IMR-90 (cell line): Measurements from ENCODE around the gene TCEAL6. TPM values are rescaled to one million over a fixed set of nuclear protein-coding genes. Genes with fewer than 3 reads are reported as not detected.

ENCODE experiments used
- ATAC-seq: fragments of 200-7000 bp; cut with Tn5 transposase; 2 replicates; pipeline ENCODE4 v1.9.1; 2020; ENCODE audit warnings: low read depth, mild to moderate bottlenecking, moderate library complexity
- BruUV-seq: library from RNA; stranded (reverse); fragments of 400-500 nt; replicated peaks from 2 replicates; lab custom pipeline; 2021; lab: Mats Ljungman, UMichigan
- CTCF ChIA-PET: fragments of 300-600 bp; formaldehyde crosslinking; extraction: SDS; loops from one replicate; lab custom pipeline; 2021; ENCODE audit warnings: antibody characterized with exemption; lab: Yijun Ruan, JAX
- POLR2A ChIA-PET: fragments of 300-600 bp; sonication (Branson Sonifier 250); formaldehyde crosslinking; loops from one replicate; lab custom pipeline; 2022; ENCODE audit warnings: antibody characterized with exemption; ENCODE audit not compliant: unreplicated experiment; lab: Charles Lee
- DNase-seq: peaks from one replicate; pipeline ENCODE4 v3.0.0; 2013
- H2AFZ ChIP-seq: replicated peaks from 2 replicates; pipeline ENCODE3; 2013; ENCODE audit warnings: low read length, mild to moderate bottlenecking; ENCODE audit not compliant: poor library complexity
- H2AK5ac ChIP-seq: 2 replicates; pipeline ENCODE4 v1.6.1; 2013; ENCODE audit warnings: low read depth, low read length, inconsistent platforms
- H2AK9ac ChIP-seq: replicated peaks from 2 replicates; pipeline ENCODE3; 2013; ENCODE audit warnings: mild to moderate bottlenecking, low read depth, low read length, moderate library complexity; ENCODE audit not compliant: poor library complexity
- H2BK120ac ChIP-seq: 2 replicates; pipeline ENCODE4 v1.6.1; 2013; ENCODE audit warnings: low read depth, low read length, inconsistent platforms
- H2BK15ac ChIP-seq: 3 replicates; pipeline ENCODE4 v1.6.1; 2013; ENCODE audit warnings: low read depth, low read length, inconsistent platforms
- H2BK20ac ChIP-seq: 2 replicates; pipeline ENCODE4 v1.6.1; 2013; ENCODE audit warnings: low read depth, mild to moderate bottlenecking, inconsistent platforms, low read length, moderate library complexity
- H2BK5ac ChIP-seq: 2 replicates; pipeline ENCODE4 v1.6.1; 2013; ENCODE audit warnings: mild to moderate bottlenecking, low read depth, low read length, inconsistent platforms; ENCODE audit not compliant: poor library complexity, severe bottlenecking
- H3K14ac ChIP-seq: replicated peaks from 2 replicates; pipeline ENCODE4 v1.6.1; 2013; ENCODE audit warnings: low read depth, low read length, inconsistent platforms
- H3K18ac ChIP-seq: 2 replicates; pipeline ENCODE4 v1.6.1; 2013; ENCODE audit warnings: low read depth, low read length, control low read depth
- H3K23ac ChIP-seq: 2 replicates; pipeline ENCODE4 v1.6.1; 2013; ENCODE audit warnings: low read depth, low read length, inconsistent platforms
- H3K27ac ChIP-seq: 2 replicates; pipeline ENCODE4 v1.5.1; 2013; ENCODE audit warnings: mild to moderate bottlenecking, control low read depth, low read length; ENCODE audit not compliant: insufficient read depth
- H3K27me3 ChIP-seq: 2 replicates; pipeline ENCODE4 v1.6.1; 2013; ENCODE audit warnings: low read length; ENCODE audit not compliant: control insufficient read depth, insufficient read depth
- H3K36me3 ChIP-seq: 2 replicates; pipeline ENCODE4 v1.6.1; 2013; ENCODE audit warnings: low read length, mixed read lengths; ENCODE audit not compliant: control insufficient read depth, insufficient read depth
- H3K4ac ChIP-seq: 2 replicates; pipeline ENCODE4 v1.6.1; 2013; ENCODE audit warnings: low read depth, low read length, inconsistent platforms
- H3K4me1 ChIP-seq: 2 replicates; pipeline ENCODE4 v1.6.1; 2013; ENCODE audit warnings: low read length, mixed read lengths; ENCODE audit not compliant: control insufficient read depth, insufficient read depth
- H3K4me2 ChIP-seq: 2 replicates; pipeline ENCODE4 v1.6.1; 2013; ENCODE audit warnings: low read depth, mild to moderate bottlenecking, control low read depth, low read length, moderate library complexity
- H3K4me3 ChIP-seq: 2 replicates; pipeline ENCODE4 v1.5.1; 2013; ENCODE audit warnings: low read depth, mild to moderate bottlenecking, control low read depth, low read length, moderate library complexity; ENCODE audit not compliant: insufficient read depth
- H3K56ac ChIP-seq: 2 replicates; pipeline ENCODE4 v1.6.1; 2013; ENCODE audit warnings: low read length, inconsistent platforms; ENCODE audit not compliant: insufficient read depth; ENCODE audit errors: extremely low read depth
- H3K79me1 ChIP-seq, 2 experiments: 2 replicates each; pipeline ENCODE4 v1.6.1; 2013; ENCODE audit warnings: low read length in 2 of 2, inconsistent platforms in 1 of 2, low read depth in 1 of 2
- H3K9ac ChIP-seq: 2 replicates; pipeline ENCODE4 v1.6.1; 2013; ENCODE audit warnings: low read depth, low read length, control low read depth
- H3K9me1 ChIP-seq: 2 replicates; pipeline ENCODE4 v1.6.1; 2013; ENCODE audit warnings: low read length, inconsistent platforms; ENCODE audit not compliant: insufficient read depth
- H3K9me3 ChIP-seq: 2 replicates; pipeline ENCODE4 v1.6.1; 2013; ENCODE audit warnings: low read length; ENCODE audit not compliant: control insufficient read depth, insufficient read depth
- H4K20me1 ChIP-seq: 2 replicates; pipeline ENCODE4 v1.6.1; 2013; ENCODE audit warnings: low read length, inconsistent platforms; ENCODE audit not compliant: insufficient read depth
- H4K5ac ChIP-seq: 2 replicates; pipeline ENCODE4 v1.6.1; 2013; ENCODE audit warnings: mild to moderate bottlenecking, low read depth, low read length, control low read depth
- H4K8ac ChIP-seq, 2 experiments: 2 replicates each; pipeline ENCODE4 v1.6.1; 2013; ENCODE audit warnings: low read depth in 2 of 2, low read length in 2 of 2, control low read depth in 1 of 2, inconsistent platforms in 1 of 2
- H4K91ac ChIP-seq: 2 replicates; pipeline ENCODE4 v1.6.1; 2013; ENCODE audit warnings: low read depth, low read length, inconsistent platforms; ENCODE audit not compliant: insufficient read depth
- CTCF ChIP-seq: conservative IDR thresholded peaks from 2 replicates; pipeline ENCODE4 v1.5.1; 2012; ENCODE audit warnings: mild to moderate bottlenecking, low read depth, low read length, improper control_type of control experiment
- RAD21 ChIP-seq: IDR thresholded peaks from 2 replicates; pipeline ENCODE4 v1.6.1; 2012; ENCODE audit warnings: low read length, improper control_type of control experiment
- SMC3 ChIP-seq: fragments of 150-350 bp; IDR thresholded peaks from 2 replicates; pipeline ENCODE4 v1.6.1; 2016; ENCODE audit warnings: low read depth, mild to moderate bottlenecking, antibody characterized with exemption, low read length, moderate library complexity
- WGBS, 2 experiments: methylation state at CpG; one replicate each; pipeline versions ENCODE4 v1.1.5 to v1.1.7; 2013; ENCODE audit warnings: missing lambda C conversion rate in 2 of 2; ENCODE audit not compliant: insufficient read length in 1 of 2; ENCODE audit errors: extremely low coverage in 2 of 2; 5-methylcytosine and 5-hydroxymethylcytosine counted together
- dilution Hi-C: fragments of 300-500 bp; cut with HindIII; formaldehyde crosslinking; loops from one replicate; pipeline ENCODE4 v1.14.3; 2018; ENCODE audit warnings: low sequenced_read_pairs; ENCODE audit not compliant: unreplicated experiment
- in situ Hi-C: fragments of 300-500 bp; cut with MboI; formaldehyde crosslinking; loops from 3 replicates; pipeline ENCODE4 v1.14.3; 2019; ENCODE audit warnings: low sequenced_read_pairs, inconsistent platforms, mixed read lengths
- intact Hi-C: fragments of 100-400 bp; cut with micrococcal nuclease; formaldehyde crosslinking; loops from 2 replicates; pipeline ENCODE4 v1.10.0; 2022
- polyA plus RNA-seq, 3 experiments: library from polyadenylated mRNA; depleted of rRNA; stranded (reverse); fragments of >200 nt; gene quantifications; 2 replicates each; pipeline ENCODE4 v1.2.3, GENCODE V29; 2012; ENCODE audit warnings: low replicate concordance in 1 of 3
- total RNA-seq: library from RNA; depleted of rRNA; stranded (reverse); fragments of >200 nt; gene quantifications from 2 replicates; pipeline ENCODE4 v1.2.3, GENCODE V29; 2012
- TF ChIP-seq, protein P1 (sequence below): fragments of 150-350 bp; IDR thresholded peaks from 2 replicates; pipeline ENCODE4 v1.6.1; 2017; ENCODE audit warnings: mild to moderate bottlenecking, antibody characterized with exemption, low read length, low read depth

The TCEAL6 gene
- total and polyA plus RNA-seq, 2 of the 4 experiments (the other 2 are of a cell fraction), result not detected

DNA sequence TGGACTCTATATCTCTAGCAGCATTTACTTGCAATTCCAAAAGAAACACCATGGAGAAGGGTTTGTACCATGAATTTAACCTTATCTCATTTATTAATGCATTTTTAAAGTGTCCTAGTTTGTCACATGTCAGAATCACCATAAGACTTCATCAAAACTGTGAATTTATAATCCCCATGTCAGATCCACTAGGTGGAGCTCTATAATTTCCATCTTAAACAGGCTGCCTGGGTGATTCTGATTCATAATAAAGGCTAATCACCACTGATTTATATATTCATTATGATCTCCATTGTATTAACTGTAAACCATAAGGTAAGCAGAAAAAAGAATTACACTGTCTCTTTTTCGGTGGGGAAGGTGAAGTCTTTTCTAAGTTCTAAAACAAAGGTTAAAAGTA is 12.8 kb downstream of the TCEAL6 start:
- Histone ChIP-seq H3K27ac (no peak overlapping the region), H2BK5ac (no peak overlapping the region), H3K4ac (no peak overlapping the region), H2BK120ac (no peak overlapping the region), H3K9ac (no peak overlapping the region), H3K18ac (no peak overlapping the region), H2AK9ac (no peak overlapping the region), H4K8ac (no peak overlapping the region), H3K27me3 (peaks cover 5% of the 10 kb centered on the region), H2BK20ac (no peak overlapping the region), H2BK15ac (no peak overlapping the region), H3K56ac (no peak overlapping the region), H4K20me1 (no peaks in the 10 kb centered on the region), H3K14ac (no peak overlapping the region), H3K9me3 (no peaks in the 10 kb centered on the region), H3K23ac (no peak overlapping the region), H2AK5ac (no peak overlapping the region), H4K91ac (no peak overlapping the region), H2AFZ (no peak overlapping the region), H3K36me3 (no peaks in the 10 kb centered on the region), H3K79me1 (no peaks in the 10 kb centered on the region), H3K4me2 (no peak overlapping the region), H3K9me1 (no peaks in the 10 kb centered on the region), H3K4me3 (no peak overlapping the region), H4K5ac (no peak overlapping the region), H3K4me1 (no peaks in the 10 kb centered on the region)
- intact Hi-C loops, result loop anchor here (1.0 kb wide), 1 partner anchor 734 kb away; no protein-coding TSS in a partner anchor
- in situ Hi-C loops, result no loop called here
- no TSS peak for BruUV-seq
- ChIA-PET CTCF (interaction anchor here (1.1 kb wide), 1 partner anchor 33 kb away, joined by 4 read pairs; no protein-coding TSS in a partner anchor), POLR2A (no interaction called here)
- DNase-seq, result peak; percentile 4
- dilution Hi-C loops, result no loop called here
- no CpG with 5 or more reads among the region's 1 CpG for WGBS, 2 experiments
- ATAC-seq, result no peak; the same call in 1 of the 2 replicates
- TF ChIP-seq RAD21 (0 out of 2 replicates have a peak, but pooled peaks have one; percentile 16), CTCF (peak; percentile 43), SMC3 (peak; percentile 39)
- TF ChIP-seq, protein P1, sequence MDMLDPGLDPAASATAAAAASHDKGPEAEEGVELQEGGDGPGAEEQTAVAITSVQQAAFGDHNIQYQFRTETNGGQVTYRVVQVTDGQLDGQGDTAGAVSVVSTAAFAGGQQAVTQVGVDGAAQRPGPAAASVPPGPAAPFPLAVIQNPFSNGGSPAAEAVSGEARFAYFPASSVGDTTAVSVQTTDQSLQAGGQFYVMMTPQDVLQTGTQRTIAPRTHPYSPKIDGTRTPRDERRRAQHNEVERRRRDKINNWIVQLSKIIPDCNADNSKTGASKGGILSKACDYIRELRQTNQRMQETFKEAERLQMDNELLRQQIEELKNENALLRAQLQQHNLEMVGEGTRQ, result no peak
